Astrocyte (in vitro differentiated cells and primary cell): ENCODE measurements around the gene CSNK2B.

Experiments
- EZH2 ChIP-seq: IDR thresholded peaks from 2 replicates; pipeline ENCODE4 v1.6.1; 2012; ENCODE audit warnings: mild to moderate bottlenecking, low read length, inconsistent platforms; ENCODE audit not compliant: insufficient read depth
- TF ChIP-seq, protein P1 (sequence below): IDR thresholded peaks from 2 replicates; pipeline ENCODE4 v1.5.1; 2011; ENCODE audit warnings: low read depth, mild to moderate bottlenecking, inconsistent platforms, low read length, moderate library complexity; ENCODE audit not compliant: insufficient read depth

DNA sequence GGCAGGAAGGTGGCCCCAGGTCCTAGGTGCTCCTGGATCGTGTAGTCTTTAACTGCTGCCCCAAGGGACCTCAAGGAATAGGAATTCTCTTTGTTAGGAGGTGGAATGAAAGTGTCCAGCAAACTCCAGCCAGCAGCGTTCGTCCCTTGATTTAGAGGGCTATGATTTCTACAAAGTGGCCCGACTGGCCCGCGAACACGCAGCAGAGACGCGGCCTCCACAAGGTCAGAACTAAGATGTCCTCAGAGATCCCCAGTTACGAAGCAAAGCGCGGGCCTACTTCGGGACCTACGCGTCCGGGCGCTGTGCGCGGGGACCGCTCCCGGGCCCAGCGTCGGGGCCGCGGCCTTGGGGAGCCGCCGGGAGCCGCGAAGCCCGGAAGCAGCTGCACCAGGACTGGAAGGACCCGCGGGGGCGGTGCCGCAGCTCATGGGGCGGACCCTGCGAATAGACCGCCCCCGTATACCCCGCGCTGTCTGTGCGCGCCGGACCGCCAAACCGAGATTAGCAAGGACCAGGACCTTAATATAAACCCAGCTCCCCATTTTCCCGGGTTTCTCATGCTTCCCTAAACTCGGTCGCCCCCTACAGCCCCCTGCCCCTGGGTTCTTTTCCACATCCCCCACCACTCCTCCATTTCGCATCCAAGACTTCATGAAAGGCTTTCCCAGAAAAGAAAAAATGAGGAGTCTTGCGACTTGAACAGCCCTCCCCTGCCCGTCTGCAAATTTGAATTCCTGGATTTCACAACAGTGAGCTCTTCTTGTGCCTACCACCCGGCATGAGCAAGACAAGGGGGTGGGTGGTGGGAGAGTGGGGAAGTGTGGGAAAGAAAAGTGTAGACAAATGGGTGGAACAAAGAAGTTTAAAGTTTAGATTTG lies 5.3 kb upstream of the CSNK2B start, which contains the start of gene C6orf47:
- TF ChIP-seq, protein P1, sequence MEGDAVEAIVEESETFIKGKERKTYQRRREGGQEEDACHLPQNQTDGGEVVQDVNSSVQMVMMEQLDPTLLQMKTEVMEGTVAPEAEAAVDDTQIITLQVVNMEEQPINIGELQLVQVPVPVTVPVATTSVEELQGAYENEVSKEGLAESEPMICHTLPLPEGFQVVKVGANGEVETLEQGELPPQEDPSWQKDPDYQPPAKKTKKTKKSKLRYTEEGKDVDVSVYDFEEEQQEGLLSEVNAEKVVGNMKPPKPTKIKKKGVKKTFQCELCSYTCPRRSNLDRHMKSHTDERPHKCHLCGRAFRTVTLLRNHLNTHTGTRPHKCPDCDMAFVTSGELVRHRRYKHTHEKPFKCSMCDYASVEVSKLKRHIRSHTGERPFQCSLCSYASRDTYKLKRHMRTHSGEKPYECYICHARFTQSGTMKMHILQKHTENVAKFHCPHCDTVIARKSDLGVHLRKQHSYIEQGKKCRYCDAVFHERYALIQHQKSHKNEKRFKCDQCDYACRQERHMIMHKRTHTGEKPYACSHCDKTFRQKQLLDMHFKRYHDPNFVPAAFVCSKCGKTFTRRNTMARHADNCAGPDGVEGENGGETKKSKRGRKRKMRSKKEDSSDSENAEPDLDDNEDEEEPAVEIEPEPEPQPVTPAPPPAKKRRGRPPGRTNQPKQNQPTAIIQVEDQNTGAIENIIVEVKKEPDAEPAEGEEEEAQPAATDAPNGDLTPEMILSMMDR: no peak
- TF ChIP-seq EZH2: no peak
